Adrenal gland (tissue), 12 donors: ENCODE results near the gene SAMD11. TPM values are rescaled to one million over a fixed set of nuclear protein-coding genes. Genes with fewer than 3 reads are reported as not detected.
A peak's percentile ranks its signal among the peaks of the same experiment; 100 is the strongest.

Experiments
- DNase-seq, 7 donors: peaks; one replicate each; pipeline ENCODE4 v3.0.0-alpha.2; 2019 to 2020
- H3K27ac ChIP-seq, 5 donors: fragments of 200-600 bp; sonication (generic) in 4 of 5; 1 replicate in 3 of 5; 2 replicates in 2 of 5; pipeline versions ENCODE4 v1.5.1 to v1.8.0; 2016 to 2020; ENCODE audit warnings: mild to moderate bottlenecking in 1 of 5
- H3K27me3 ChIP-seq: fragments of 200-600 bp; 2 replicates; pipeline ENCODE4 v1.8.0; 2021
- H3K36me3 ChIP-seq, 2 donors: fragments of 200-600 bp; replicated peaks in 1 of 2; 1 replicate in 1 of 2; 2 replicates in 1 of 2; pipeline versions ENCODE4 v1.5.1 to v1.8.0; 2018 to 2022
- H3K4me1 ChIP-seq, 2 donors: fragments of 200-600 bp; replicated peaks in 1 of 2; 1 replicate in 1 of 2; 2 replicates in 1 of 2; pipeline versions ENCODE4 v1.5.1 to v1.8.0; 2018 to 2021
- H3K4me3 ChIP-seq, 4 donors: fragments of 200-600 bp; sonication (generic) in 3 of 4; one replicate each; pipeline ENCODE4 v1.5.1; 2016 to 2018
- H3K9me3 ChIP-seq, 3 donors: fragments of 200-600 bp; sonication (generic) in 1 of 3; replicated peaks in 1 of 3; 1 replicate in 2 of 3; 2 replicates in 1 of 3; pipeline versions ENCODE4 v1.5.1 to v1.8.0; 2016 to 2021
- CTCF ChIP-seq, 6 experiments: fragments of 450-650 bp in 4 of 6; fragments of 200-600 bp in 2 of 6; sonication (generic) in 1 of 6; IDR thresholded peaks; 1 replicate in 5 of 6; 2 replicates in 1 of 6; pipeline versions ENCODE4 v1.5.1 to v1.8.0; 2016 to 2021; ENCODE audit warnings: antibody characterized with exemption in 6 of 6, mild to moderate bottlenecking in 2 of 6, moderate library complexity in 1 of 6
- POLR2A ChIP-seq, 2 donors: fragments of 450-650 bp; IDR thresholded peaks; one replicate each; pipeline ENCODE4 v1.6.1; 2017; ENCODE audit warnings: antibody characterized with exemption in 2 of 2, mild to moderate bottlenecking in 2 of 2, moderate library complexity in 1 of 2
- WGBS, 4 donors: extraction: QIAGEN DNeasy Blood & Tissue Kit in 2 of 4; methylation state at CpG; one replicate each; pipeline versions ENCODE4 v1.1.5 to v1.1.7; 2013 to 2017; 5-methylcytosine and 5-hydroxymethylcytosine counted together
- intact Hi-C, 2 donors: fragments of 100-400 bp; cut with DNase I; formaldehyde crosslinking; loops; one replicate each; pipeline versions ENCODE4 v1.14.1 to v1.15.0; 2022 to 2023
- polyA plus RNA-seq, 3 donors: library from polyadenylated mRNA; stranded (reverse); fragments of 200-250 nt in 2 of 3; fragments of 350-450 nt in 1 of 3; fragmentation: Illumina TruSeq in 1 of 3; extraction: RNeasy Lipid Tissue Mini Kit (QIAGEN cat#74804) in 1 of 3; gene quantifications; one replicate each; pipeline ENCODE4 v1.2.3, GENCODE V29; 2013 to 2014
- total RNA-seq, 9 donors: library from RNA; depleted of rRNA in 4 of 9; stranded (reverse); fragments of >200 nt in 4 of 9; fragments of 120-200 nt in 1 of 9; fragmentation: NEBNext Ultra II Directional in 1 of 9; extraction: Animal tissue kit (Norgen Biotek cat#: 25700) in 1 of 9; gene quantifications; one replicate each; pipeline versions ENCODE4 v1.1.0 to v1.2.4, GENCODE V29; 2013 to 2023
- donor health status: healthy with polysubstance abuse.
- donor health status: Bipolar disorder and iron deficiency.
- donor health status: DM: yes; HTN: yes; CAD: no.
- donor health status: DM: no; HTN: no; CAD: no.
- donor health status: DM: no; HTN: no; CAD: no.
- donor health status: DM: yes; HTN: yes; CAD: no.

The SAMD11 gene
- total and polyA plus RNA-seq, 12 donors, result 1.8 to 96.6 (median 16.7) TPM

GRCh38 chr1:955474-955873, 31.8 kb downstream of the SAMD11 start:
- DNase-seq, result no peak
- Histone ChIP-seq H3K36me3 (peaks cover 0 to 64% of the 10 kb centered on the region in 2 donors), H3K4me1 (peaks cover 17 to 20% of the 10 kb centered on the region in 2 donors), H3K9me3 (no peaks in the 10 kb centered on the region), H3K27ac (no peak overlapping the region), H3K4me3 (no peak overlapping the region), H3K27me3 (no peaks in the 10 kb centered on the region)
- WGBS, 4 donors, result 76 to 96% (median 80%) methylated on average over 5 to 6 of the region's 6 CpGs
- intact Hi-C loops, result no loop called here
- TF ChIP-seq POLR2A (IDR thresholded peaks at IDR 0.05), result no peak
- no peak for TF ChIP-seq CTCF (IDR thresholded peaks at IDR 0.05)

GRCh38 chr1:956636-957035, 32.9 kb downstream of the SAMD11 start:
- H3K36me3 ChIP-seq, result peaks cover 0 to 53% of the 10 kb centered on the region in 2 donors
- no peaks in the 10 kb centered on the region for H3K27me3 ChIP-seq
- no peak for TF ChIP-seq POLR2A (IDR thresholded peaks at IDR 0.05)
- TF ChIP-seq CTCF (IDR thresholded peaks at IDR 0.05), result no peak
- H3K4me1 ChIP-seq, result peaks cover 17 to 20% of the 10 kb centered on the region in 2 donors
- intact Hi-C loops, result no loop called here
- H3K9me3 ChIP-seq, result no peaks in the 10 kb centered on the region
- no peak for DNase-seq
- H3K4me3 ChIP-seq, result no peak overlapping the region
- no peak overlapping the region for H3K27ac ChIP-seq
- WGBS, 4 donors, result 88 to 95% (median 94%) methylated on average over 4 to 11 of the region's 11 CpGs

- Histone ChIP-seq H3K27ac (peak within 1 kb of the TSS in 2 of 5 donors; percentile 48 to 61), H3K27me3 (no peaks in the 10 kb centered on the region), H3K4me3 (peak within 1 kb of the TSS; percentile 19 to 99 (median 92)), H3K36me3 (peaks cover 0 to 29% of the 10 kb centered on the region in 2 donors), H3K4me1 (peaks cover 17 to 20% of the 10 kb centered on the region in 2 donors), H3K9me3 (no peaks in the 10 kb centered on the region)
- WGBS, 4 donors, result 2 to 6% (median 4%) methylated on average over 22 to 101 of the region's 101 CpGs
- DNase-seq, result peak; percentile 88 to 96 (median 93)
- intact Hi-C loops, result no loop called here
- TF ChIP-seq CTCF (IDR thresholded peaks at IDR 0.05), result no peak
- TF ChIP-seq POLR2A (IDR thresholded peaks at IDR 0.05), result no peak
Observed at GRCh38 chr1:958823-959730, 35.4 kb downstream of the SAMD11 start, which contains the start of gene NOC2L. TSS of gene NOC2L (minus strand) at chr1:959256. CDS start at chr1:959240, 16 bp downstream.

DNA sequence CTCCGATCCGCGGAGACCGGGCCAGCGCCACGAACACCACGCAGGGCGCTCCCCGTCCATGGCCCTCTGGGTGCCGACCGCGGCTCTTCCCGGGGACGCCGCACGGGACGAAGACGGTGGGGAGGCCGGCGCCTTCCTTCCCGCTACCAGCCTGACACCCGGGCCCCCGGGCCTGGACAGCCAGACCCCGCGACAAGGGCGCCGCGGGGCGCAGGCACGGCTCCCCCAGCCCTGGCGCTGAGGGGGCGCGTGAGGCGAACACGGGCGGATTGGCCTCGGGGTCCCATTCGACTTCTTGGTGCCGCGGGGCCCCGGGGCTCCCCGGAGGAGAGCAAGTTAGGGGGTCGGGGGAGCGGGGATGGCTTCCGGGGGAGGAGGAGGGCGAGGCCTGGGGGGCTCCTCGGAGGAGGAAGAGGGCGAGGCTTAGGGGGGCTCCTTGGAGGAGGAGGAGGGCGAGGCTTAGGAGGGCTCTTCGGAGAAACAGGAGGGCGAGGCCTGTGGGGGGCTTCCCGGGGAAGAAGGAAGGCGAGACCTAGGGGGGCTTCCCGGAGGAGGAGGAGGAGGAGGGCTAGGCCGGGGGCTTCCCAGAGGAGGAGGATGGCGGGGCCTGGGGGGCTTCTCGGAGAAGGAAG, 36.1 kb downstream of the SAMD11 start:
- Histone ChIP-seq H3K36me3 (peaks cover 0 to 21% of the 10 kb centered on the region in 2 donors), H3K27ac (peak overlapping the region in 1 of 5 donors; percentile 45), H3K4me3 (peak overlapping the region in 2 of 4 donors; percentile 34 to 99), H3K9me3 (no peaks in the 10 kb centered on the region), H3K4me1 (peaks cover 17 to 20% of the 10 kb centered on the region in 2 donors), H3K27me3 (no peaks in the 10 kb centered on the region)
- WGBS, 4 donors, result 21 to 24% (median 24%) methylated on average over 19 to 57 of the region's 57 CpGs; no CpG with 5 or more reads in 1 of the 4 donors
- no peak for TF ChIP-seq CTCF (IDR thresholded peaks at IDR 0.05)
- TF ChIP-seq POLR2A (IDR thresholded peaks at IDR 0.05), result no peak
- intact Hi-C loops, result no loop called here
- no peak for DNase-seq
